Liver (tissue), 9 donors: ENCODE results near the gene PRSS16. TPM values are rescaled to one million over a fixed set of nuclear protein-coding genes. Genes with fewer than 3 reads are reported as not detected.
"Not testable (repeated sequence)": the region's sequence is repeated elsewhere in the genome, so short reads cannot be mapped to it uniquely, and the experiment has no call there.

ENCODE experiments used
- DNase-seq: peaks from one replicate; pipeline ENCODE4 v3.0.0-alpha.2; 2017; ENCODE audit warnings: low spot score
- H3K27ac ChIP-seq, 2 donors: one replicate each; pipeline ENCODE4 v1.7.0; 2013; ENCODE audit warnings: inconsistent platforms in 2 of 2, low read length in 2 of 2, control low read depth in 1 of 2, low read depth in 1 of 2, mild to moderate bottlenecking in 1 of 2
- H3K27me3 ChIP-seq, 4 donors: one replicate each; pipeline versions ENCODE4 v1.6.1 to v1.7.0; 2013; ENCODE audit warnings: low read length in 3 of 4, inconsistent platforms in 1 of 4, mild to moderate bottlenecking in 1 of 4, moderate library complexity in 1 of 4; ENCODE audit not compliant: control insufficient read depth in 4 of 4, insufficient read depth in 4 of 4
- H3K36me3 ChIP-seq, 4 donors: one replicate each; pipeline versions ENCODE4 v1.6.1 to v1.7.0; 2013; ENCODE audit warnings: low read length in 3 of 4, mild to moderate bottlenecking in 3 of 4, low read depth in 1 of 4, moderate library complexity in 1 of 4; ENCODE audit not compliant: control insufficient read depth in 4 of 4, insufficient read depth in 3 of 4
- H3K4me1 ChIP-seq, 4 donors: one replicate each; pipeline versions ENCODE4 v1.6.1 to v1.7.0; 2013; ENCODE audit warnings: low read length in 3 of 4, mild to moderate bottlenecking in 3 of 4, moderate library complexity in 1 of 4; ENCODE audit not compliant: control insufficient read depth in 4 of 4, insufficient read depth in 4 of 4
- H3K4me3 ChIP-seq, 3 donors: one replicate each; pipeline versions ENCODE4 v1.6.1 to v1.7.0; 2013; ENCODE audit warnings: low read length in 3 of 3, control low read depth in 1 of 3, low read depth in 1 of 3, mild to moderate bottlenecking in 1 of 3
- H3K9ac ChIP-seq, 2 donors: one replicate each; pipeline ENCODE4 v1.7.0; 2013; ENCODE audit warnings: low read length in 2 of 2, mild to moderate bottlenecking in 2 of 2, moderate library complexity in 2 of 2, control low read depth in 1 of 2, low read depth in 1 of 2
- H3K9me3 ChIP-seq, 4 donors: one replicate each; pipeline versions ENCODE4 v1.6.1 to v1.7.0; 2013; ENCODE audit warnings: low read length in 3 of 4; ENCODE audit not compliant: control insufficient read depth in 4 of 4
- EGR1 ChIP-seq, 2 donors: IDR thresholded peaks; 2 replicates each; pipeline ENCODE4 v1.6.1; 2016 to 2018; ENCODE audit warnings: antibody characterized with exemption in 2 of 2, low read depth in 2 of 2
- FOXA1 ChIP-seq: IDR thresholded peaks from 2 replicates; pipeline ENCODE4 v1.6.1; 2016; ENCODE audit warnings: antibody characterized with exemption
- FOXA2 ChIP-seq: IDR thresholded peaks from 2 replicates; pipeline ENCODE4 v1.6.1; 2016; ENCODE audit warnings: antibody characterized with exemption
- GABPA ChIP-seq, 2 donors: IDR thresholded peaks in 1 of 2; conservative IDR thresholded peaks in 1 of 2; 2 replicates each; pipeline ENCODE4 v1.6.1; 2016; ENCODE audit warnings: antibody characterized with exemption in 2 of 2, mild to moderate bottlenecking in 1 of 2, moderate library complexity in 1 of 2
- HNF4A ChIP-seq, 2 donors: conservative IDR thresholded peaks; 2 replicates each; pipeline ENCODE4 v1.6.1; 2016; ENCODE audit warnings: antibody characterized with exemption in 2 of 2, mild to moderate bottlenecking in 2 of 2
- HNF4G ChIP-seq: IDR thresholded peaks from 2 replicates; pipeline ENCODE4 v1.6.1; 2016; ENCODE audit warnings: antibody characterized with exemption
- JUND ChIP-seq, 2 donors: IDR thresholded peaks; 2 replicates each; pipeline ENCODE4 v1.6.1; 2016; ENCODE audit warnings: antibody characterized with exemption in 2 of 2
- NR2F2 ChIP-seq: IDR thresholded peaks from 2 replicates; pipeline ENCODE4 v1.6.1; 2016; ENCODE audit warnings: antibody characterized with exemption
- RAD21 ChIP-seq, 2 donors: IDR thresholded peaks; 2 replicates each; pipeline ENCODE4 v1.6.1; 2016; ENCODE audit warnings: antibody characterized with exemption in 2 of 2, mild to moderate bottlenecking in 2 of 2
- RXRA ChIP-seq, 2 donors: IDR thresholded peaks; 2 replicates each; pipeline ENCODE4 v1.6.1; 2017 to 2018; ENCODE audit warnings: antibody characterized with exemption in 2 of 2, mild to moderate bottlenecking in 1 of 2
- SP1 ChIP-seq: IDR thresholded peaks from 2 replicates; pipeline ENCODE4 v1.6.1; 2018; ENCODE audit warnings: antibody characterized with exemption, mild to moderate bottlenecking
- TAF1 ChIP-seq: conservative IDR thresholded peaks from 2 replicates; pipeline ENCODE4 v1.6.1; 2016; ENCODE audit warnings: antibody characterized with exemption, mild to moderate bottlenecking
- YY1 ChIP-seq: IDR thresholded peaks from 2 replicates; pipeline ENCODE4 v1.6.1; 2016; ENCODE audit warnings: antibody characterized with exemption, mild to moderate bottlenecking
- WGBS: extraction: QIAGEN DNeasy Blood & Tissue Kit; methylation state at CpG from one replicate; pipeline ENCODE4 v1.1.7; 2013; 5-methylcytosine and 5-hydroxymethylcytosine counted together
- polyA plus RNA-seq, 2 donors: library from polyadenylated mRNA; stranded (reverse) in 1 of 2; unstranded in 1 of 2; fragments of 200-250 nt in 1 of 2; fragments of >200 nt in 1 of 2; fragmentation: Nextera tagmentation in 1 of 2; extraction: Ambion mirVana in 1 of 2; gene quantifications; one replicate each; pipeline versions ENCODE4 v1.2.1 to v1.2.3, GENCODE V29; 2013 to 2015
- total RNA-seq, 2 donors: library from RNA; depleted of rRNA; stranded (reverse); fragments of >200 nt; gene quantifications; one replicate each; pipeline ENCODE4 v1.2.3, GENCODE V29; 2014
- TF ChIP-seq, protein P1 (sequence below): IDR thresholded peaks from 2 replicates; pipeline ENCODE4 v1.6.1; 2016; ENCODE audit warnings: antibody characterized with exemption
- TF ChIP-seq, protein P2 (sequence below): IDR thresholded peaks from 2 replicates; pipeline ENCODE4 v1.6.1; 2016; ENCODE audit warnings: antibody characterized with exemption
- TF ChIP-seq, protein P3 (sequence below): fragments of 150-350 bp; IDR thresholded peaks from 2 replicates; pipeline ENCODE4 v1.5.1; 2017; ENCODE audit warnings: improper control_type of control experiment, low read depth, low read length; ENCODE audit not compliant: missing input control
- TF ChIP-seq, protein P4 (sequence below): IDR thresholded peaks from 2 replicates; pipeline ENCODE4 v1.6.1; 2016; ENCODE audit warnings: antibody characterized with exemption
- donor health status: healthy.
- donor health status: healthy.
- donor health status: healthy.
- donor health status: healthy.
- donor health status: healthy.

Gene PRSS16
- total and polyA plus RNA-seq, 4 donors: 0.06 to 0.42 TPM; not detected in 2

DNA sequence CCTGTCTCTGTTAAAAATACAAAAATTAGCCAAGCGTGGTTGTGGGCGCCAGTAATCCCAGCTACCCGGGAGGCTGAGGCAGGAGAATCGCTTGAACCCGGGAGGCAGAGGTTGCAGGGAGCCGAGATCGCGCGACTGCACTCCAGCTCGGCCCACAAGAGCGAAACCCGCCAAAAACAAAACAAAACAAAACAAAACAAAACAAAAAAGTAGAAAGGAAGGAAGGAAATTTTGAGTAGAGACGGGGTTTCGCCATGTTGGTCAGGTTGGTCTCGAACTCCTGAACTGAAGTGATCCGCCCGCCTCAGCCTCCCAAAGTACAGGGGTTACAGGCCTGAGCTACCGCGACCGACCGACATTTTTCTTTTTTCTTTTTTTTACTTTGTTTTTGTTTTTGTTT lies 30.6 kb upstream of the PRSS16 start:
- Histone ChIP-seq H3K4me1 (no peaks in the 10 kb centered on the region), H3K27me3 (peaks cover 0 to 5% (median 2%) of the 10 kb centered on the region in 4 donors), H3K36me3 (no peaks in the 10 kb centered on the region), H3K9me3 (peaks cover 0 to 17% (median 4%) of the 10 kb centered on the region in 4 donors), H3K4me3 (no peak overlapping the region), H3K9ac (no peak overlapping the region), H3K27ac (no peak overlapping the region)
- 87% methylated on average over 21 of the region's 21 CpGs for WGBS
- no peak for DNase-seq
- TF ChIP-seq RXRA (IDR thresholded peaks at IDR 0.05) (no peak), GABPA (IDR thresholded peaks at IDR 0.05 in 1 of 2, conservative IDR thresholded peaks at IDR 0.05 in 1 of 2) (no peak), YY1 (no peak), JUND (IDR thresholded peaks at IDR 0.05) (no peak), FOXA2 (no peak), HNF4A (conservative IDR thresholded peaks at IDR 0.05) (no peak), FOXA1 (no peak), HNF4G (no peak), RAD21 (IDR thresholded peaks at IDR 0.05) (no peak), SP1 (no peak), EGR1 (IDR thresholded peaks at IDR 0.05; ENCODE audit: low read depth in 2 of 2) (no peak), TAF1 (no peak)
- TF ChIP-seq, protein P1, sequence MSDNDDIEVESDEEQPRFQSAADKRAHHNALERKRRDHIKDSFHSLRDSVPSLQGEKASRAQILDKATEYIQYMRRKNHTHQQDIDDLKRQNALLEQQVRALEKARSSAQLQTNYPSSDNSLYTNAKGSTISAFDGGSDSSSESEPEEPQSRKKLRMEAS: no peak
- TF ChIP-seq, protein P2, sequence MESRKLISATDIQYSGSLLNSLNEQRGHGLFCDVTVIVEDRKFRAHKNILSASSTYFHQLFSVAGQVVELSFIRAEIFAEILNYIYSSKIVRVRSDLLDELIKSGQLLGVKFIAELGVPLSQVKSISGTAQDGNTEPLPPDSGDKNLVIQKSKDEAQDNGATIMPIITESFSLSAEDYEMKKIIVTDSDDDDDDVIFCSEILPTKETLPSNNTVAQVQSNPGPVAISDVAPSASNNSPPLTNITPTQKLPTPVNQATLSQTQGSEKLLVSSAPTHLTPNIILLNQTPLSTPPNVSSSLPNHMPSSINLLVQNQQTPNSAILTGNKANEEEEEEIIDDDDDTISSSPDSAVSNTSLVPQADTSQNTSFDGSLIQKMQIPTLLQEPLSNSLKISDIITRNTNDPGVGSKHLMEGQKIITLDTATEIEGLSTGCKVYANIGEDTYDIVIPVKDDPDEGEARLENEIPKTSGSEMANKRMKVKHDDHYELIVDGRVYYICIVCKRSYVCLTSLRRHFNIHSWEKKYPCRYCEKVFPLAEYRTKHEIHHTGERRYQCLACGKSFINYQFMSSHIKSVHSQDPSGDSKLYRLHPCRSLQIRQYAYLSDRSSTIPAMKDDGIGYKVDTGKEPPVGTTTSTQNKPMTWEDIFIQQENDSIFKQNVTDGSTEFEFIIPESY: no peak
- TF ChIP-seq, protein P3, sequence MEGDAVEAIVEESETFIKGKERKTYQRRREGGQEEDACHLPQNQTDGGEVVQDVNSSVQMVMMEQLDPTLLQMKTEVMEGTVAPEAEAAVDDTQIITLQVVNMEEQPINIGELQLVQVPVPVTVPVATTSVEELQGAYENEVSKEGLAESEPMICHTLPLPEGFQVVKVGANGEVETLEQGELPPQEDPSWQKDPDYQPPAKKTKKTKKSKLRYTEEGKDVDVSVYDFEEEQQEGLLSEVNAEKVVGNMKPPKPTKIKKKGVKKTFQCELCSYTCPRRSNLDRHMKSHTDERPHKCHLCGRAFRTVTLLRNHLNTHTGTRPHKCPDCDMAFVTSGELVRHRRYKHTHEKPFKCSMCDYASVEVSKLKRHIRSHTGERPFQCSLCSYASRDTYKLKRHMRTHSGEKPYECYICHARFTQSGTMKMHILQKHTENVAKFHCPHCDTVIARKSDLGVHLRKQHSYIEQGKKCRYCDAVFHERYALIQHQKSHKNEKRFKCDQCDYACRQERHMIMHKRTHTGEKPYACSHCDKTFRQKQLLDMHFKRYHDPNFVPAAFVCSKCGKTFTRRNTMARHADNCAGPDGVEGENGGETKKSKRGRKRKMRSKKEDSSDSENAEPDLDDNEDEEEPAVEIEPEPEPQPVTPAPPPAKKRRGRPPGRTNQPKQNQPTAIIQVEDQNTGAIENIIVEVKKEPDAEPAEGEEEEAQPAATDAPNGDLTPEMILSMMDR: no peak
- TF ChIP-seq, protein P4, sequence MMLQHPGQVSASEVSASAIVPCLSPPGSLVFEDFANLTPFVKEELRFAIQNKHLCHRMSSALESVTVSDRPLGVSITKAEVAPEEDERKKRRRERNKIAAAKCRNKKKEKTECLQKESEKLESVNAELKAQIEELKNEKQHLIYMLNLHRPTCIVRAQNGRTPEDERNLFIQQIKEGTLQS: no peak

DNA sequence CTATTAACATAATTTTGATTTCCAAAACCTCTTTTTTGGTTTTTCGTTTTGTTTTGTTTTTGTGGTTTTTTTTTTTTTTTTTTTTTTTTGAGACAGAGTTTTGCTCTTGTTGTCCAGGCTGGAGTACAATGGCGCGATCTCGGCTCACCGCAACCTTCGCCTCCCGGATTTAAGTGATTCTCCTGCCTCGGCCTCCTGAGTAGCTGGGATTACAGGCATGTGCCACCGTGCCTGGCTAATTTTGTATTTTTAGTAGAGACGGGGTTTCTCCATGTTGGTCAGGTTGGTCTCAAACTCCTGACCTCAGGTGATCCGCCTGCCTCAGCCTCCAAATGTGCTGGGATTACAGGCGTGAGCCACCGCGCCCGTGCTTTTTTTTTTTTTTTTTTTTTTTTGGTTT lies 24.5 kb upstream of the PRSS16 start:
- H3K36me3 ChIP-seq, H3K27me3 ChIP-seq, H3K9ac ChIP-seq, DNase-seq, H3K4me1 ChIP-seq, H3K9me3 ChIP-seq, H3K4me3 ChIP-seq, H3K27ac ChIP-seq: not testable (repeated sequence)
- WGBS: 92% methylated on average over 15 of the region's 15 CpGs

DNA sequence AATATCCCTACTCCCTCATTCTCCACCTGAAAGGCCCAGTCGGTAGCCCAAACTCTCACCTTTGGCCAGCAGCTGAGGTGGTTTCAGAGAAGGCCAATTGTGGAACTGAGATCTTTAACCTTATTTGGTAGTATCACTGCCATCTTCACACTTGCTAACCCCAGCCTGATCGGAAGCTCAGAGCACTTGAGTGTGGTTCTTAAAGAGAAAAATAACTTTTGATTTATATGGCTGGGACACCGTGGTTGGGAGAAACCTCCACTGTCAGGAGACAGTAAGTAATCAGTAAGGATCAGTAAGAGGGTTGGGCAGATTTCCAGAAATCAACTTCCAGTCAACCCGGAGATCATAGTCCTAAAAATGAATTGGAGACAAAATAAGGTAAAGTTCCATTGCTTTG lies 22.8 kb upstream of the PRSS16 start:
- H3K9ac ChIP-seq: no peak overlapping the region
- H3K36me3 ChIP-seq: no peaks in the 10 kb centered on the region
- 58% methylated on average over 4 of the region's 4 CpGs for WGBS
- no peak for DNase-seq
- peaks cover 0 to 5% (median 0%) of the 10 kb centered on the region in 4 donors for H3K9me3 ChIP-seq
- no peaks in the 10 kb centered on the region for H3K4me1 ChIP-seq
- TF ChIP-seq YY1: no peak
- TF ChIP-seq HNF4G: no peak
- TF ChIP-seq SP1: no peak
- no peak for TF ChIP-seq HNF4A (conservative IDR thresholded peaks at IDR 0.05)
- no peak for TF ChIP-seq JUND (IDR thresholded peaks at IDR 0.05)
- TF ChIP-seq, protein P3: no peak
- TF ChIP-seq RXRA (IDR thresholded peaks at IDR 0.05): no peak
- no peak for TF ChIP-seq EGR1 (IDR thresholded peaks at IDR 0.05; ENCODE audit: low read depth in 2 of 2)
- no peak for TF ChIP-seq FOXA2
- TF ChIP-seq TAF1: no peak
- no peak for TF ChIP-seq GABPA (IDR thresholded peaks at IDR 0.05 in 1 of 2, conservative IDR thresholded peaks at IDR 0.05 in 1 of 2)
- TF ChIP-seq FOXA1: no peak
- TF ChIP-seq, protein P4: no peak
- TF ChIP-seq, protein P1: no peak
- TF ChIP-seq, protein P2: no peak
- no peak for TF ChIP-seq NR2F2
- H3K27me3 ChIP-seq: peaks cover 0 to 7% (median 3%) of the 10 kb centered on the region in 4 donors
- H3K4me3 ChIP-seq: no peak overlapping the region
- no peak overlapping the region for H3K27ac ChIP-seq
